Measurements from ENCODE around the gene TMEM178B.

DNA sequence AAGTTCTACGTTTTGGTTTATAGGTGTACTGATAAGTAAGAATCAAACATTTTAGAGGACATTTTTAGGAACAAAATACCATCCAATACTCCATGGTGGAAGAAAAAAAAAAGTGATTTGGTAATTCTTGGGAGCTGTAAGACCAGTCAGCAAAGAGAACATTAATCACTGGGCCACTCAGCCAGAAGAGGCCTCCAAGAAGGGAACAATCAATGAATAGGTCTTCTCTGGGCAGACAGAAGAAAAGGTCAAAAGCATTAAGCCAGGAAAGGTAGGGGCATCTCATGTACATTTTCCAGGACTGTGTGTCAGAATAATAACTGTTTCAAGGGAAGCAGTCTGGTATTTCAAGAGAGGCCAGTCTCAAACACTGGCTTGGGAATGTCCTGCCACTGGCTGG is 286.9 kb downstream of the TMEM178B start:
- TF ChIP-seq EZH2 (IDR thresholded peaks at IDR 0.05): no peak
- no peak for TF ChIP-seq POLR2AphosphoS5 (IDR thresholded peaks at IDR 0.05; ENCODE audit: borderline replicate concordance, low read depth, low read length)
